Parathyroid adenoma (tissue), 2 donors: ENCODE measurements around the gene CEL.

ENCODE experiments used
- H2AFZ ChIP-seq: fragments of 300-600 bp; sonication (generic); one replicate; pipeline ENCODE4 v1.7.0; 2017; ENCODE audit warnings: antibody characterized with exemption, mild to moderate bottlenecking
- H3K27ac ChIP-seq: fragments of 300-600 bp; sonication (generic); one replicate; pipeline ENCODE4 v1.7.0; 2017
- H3K27me3 ChIP-seq: fragments of 300-600 bp; sonication (generic); one replicate; pipeline ENCODE4 v1.7.0; 2017; ENCODE audit warnings: low read length; ENCODE audit not compliant: control insufficient read depth, insufficient read depth
- H3K36me3 ChIP-seq: fragments of 300-600 bp; sonication (generic); one replicate; pipeline ENCODE4 v1.7.0; 2017; ENCODE audit warnings: low read length; ENCODE audit not compliant: control insufficient read depth, insufficient read depth
- H3K4me1 ChIP-seq: fragments of 300-600 bp; sonication (generic); one replicate; pipeline ENCODE4 v1.7.0; 2017; ENCODE audit warnings: control low read depth
- H3K4me2 ChIP-seq: fragments of 300-600 bp; sonication (generic); one replicate; pipeline ENCODE4 v1.7.0; 2017; ENCODE audit warnings: low read length
- H3K4me3 ChIP-seq: fragments of 300-600 bp; sonication (generic); one replicate; pipeline ENCODE4 v1.7.0; 2017; ENCODE audit warnings: low read depth, low read length
- H3K79me2 ChIP-seq: fragments of 300-600 bp; sonication (generic); one replicate; pipeline ENCODE4 v1.7.0; 2017; ENCODE audit warnings: control low read depth
- H3K9ac ChIP-seq: fragments of 300-600 bp; sonication (generic); one replicate; pipeline ENCODE4 v1.7.0; 2017; ENCODE audit warnings: mild to moderate bottlenecking
- H3K9me3 ChIP-seq: fragments of 300-600 bp; sonication (generic); one replicate; pipeline ENCODE4 v1.7.0; 2017; ENCODE audit warnings: low read length; ENCODE audit not compliant: control insufficient read depth
- TF ChIP-seq, protein P1 (sequence below): fragments of 300-600 bp; sonication (generic); IDR thresholded peaks from one replicate; pipeline ENCODE4 v1.7.0; 2017; ENCODE audit warnings: antibody characterized with exemption, mild to moderate bottlenecking
- donor health status: primary hyperparathyroidism.

CEL gene

GRCh38 chr9:133113163-133113948, 51.6 kb downstream of the CEL start:
- Histone ChIP-seq H3K27ac (peak overlapping the region; percentile 77), H3K27me3 (no peaks in the 10 kb centered on the region), H3K79me2 (peaks cover 24% of the 10 kb centered on the region), H3K9ac (no peak overlapping the region), H3K4me3 (no peak overlapping the region), H3K4me2 (peak overlapping the region; percentile 6), H3K4me1 (peaks cover 19% of the 10 kb centered on the region), H3K9me3 (no peaks in the 10 kb centered on the region), H3K36me3 (no peaks in the 10 kb centered on the region), H2AFZ (no peak overlapping the region)
- TF ChIP-seq, protein P1, sequence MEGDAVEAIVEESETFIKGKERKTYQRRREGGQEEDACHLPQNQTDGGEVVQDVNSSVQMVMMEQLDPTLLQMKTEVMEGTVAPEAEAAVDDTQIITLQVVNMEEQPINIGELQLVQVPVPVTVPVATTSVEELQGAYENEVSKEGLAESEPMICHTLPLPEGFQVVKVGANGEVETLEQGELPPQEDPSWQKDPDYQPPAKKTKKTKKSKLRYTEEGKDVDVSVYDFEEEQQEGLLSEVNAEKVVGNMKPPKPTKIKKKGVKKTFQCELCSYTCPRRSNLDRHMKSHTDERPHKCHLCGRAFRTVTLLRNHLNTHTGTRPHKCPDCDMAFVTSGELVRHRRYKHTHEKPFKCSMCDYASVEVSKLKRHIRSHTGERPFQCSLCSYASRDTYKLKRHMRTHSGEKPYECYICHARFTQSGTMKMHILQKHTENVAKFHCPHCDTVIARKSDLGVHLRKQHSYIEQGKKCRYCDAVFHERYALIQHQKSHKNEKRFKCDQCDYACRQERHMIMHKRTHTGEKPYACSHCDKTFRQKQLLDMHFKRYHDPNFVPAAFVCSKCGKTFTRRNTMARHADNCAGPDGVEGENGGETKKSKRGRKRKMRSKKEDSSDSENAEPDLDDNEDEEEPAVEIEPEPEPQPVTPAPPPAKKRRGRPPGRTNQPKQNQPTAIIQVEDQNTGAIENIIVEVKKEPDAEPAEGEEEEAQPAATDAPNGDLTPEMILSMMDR: no peak

- no peaks in the 10 kb centered on the region for H3K9me3 ChIP-seq
- H3K36me3 ChIP-seq: no peaks in the 10 kb centered on the region
- H3K79me2 ChIP-seq: peaks cover 29% of the 10 kb centered on the region
- peaks cover 22% of the 10 kb centered on the region for H3K4me1 ChIP-seq
- H3K4me3 ChIP-seq: no peak overlapping the region
- H2AFZ ChIP-seq: peak overlapping the region; percentile 38
- peak overlapping the region; percentile 77 for H3K27ac ChIP-seq
- TF ChIP-seq, protein P1: no peak
- no peak overlapping the region for H3K9ac ChIP-seq
- no peaks in the 10 kb centered on the region for H3K27me3 ChIP-seq
- H3K4me2 ChIP-seq: peak overlapping the region; percentile 23
Observed at GRCh38 chr9:133113949-133114885, 52.4 kb downstream of the CEL start.

DNA sequence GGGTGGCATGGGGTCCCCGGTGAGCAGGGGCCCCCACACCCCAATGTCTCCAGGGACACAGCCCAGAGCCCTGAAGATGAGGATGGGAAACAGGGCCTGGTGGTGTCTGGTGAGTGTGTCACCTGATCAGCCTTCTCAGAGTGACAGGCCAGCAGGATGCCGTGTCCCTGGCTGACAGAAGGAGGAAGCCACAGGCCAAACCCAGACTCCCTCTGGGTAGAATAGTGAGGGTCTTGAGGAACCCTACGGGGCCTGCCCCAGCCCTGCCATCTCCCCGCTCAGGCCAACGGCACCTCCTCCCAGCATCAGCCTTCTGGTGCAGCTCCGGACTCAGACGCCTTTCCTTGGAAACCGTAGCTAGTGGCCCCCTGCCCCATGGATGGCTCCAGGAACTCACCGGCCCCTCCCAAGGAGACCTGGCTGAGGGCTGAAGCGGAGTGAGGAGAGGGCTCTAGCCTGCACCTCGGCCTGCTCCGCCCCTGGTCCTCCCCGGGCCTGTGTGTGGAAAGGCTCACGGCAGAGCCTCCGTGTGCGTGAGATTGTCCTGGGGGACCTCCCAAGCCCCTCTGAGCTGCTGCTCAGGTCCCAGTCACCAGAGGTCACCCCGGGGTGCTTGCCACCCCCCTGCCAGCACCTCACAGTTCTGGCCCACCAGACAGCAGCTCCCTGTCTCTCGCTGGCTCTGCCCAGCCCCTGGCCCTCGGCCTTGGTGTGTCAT, 53.3 kb downstream of the CEL start:
- no peak overlapping the region for H3K4me2 ChIP-seq
- no peaks in the 10 kb centered on the region for H3K27me3 ChIP-seq
- H3K4me3 ChIP-seq: no peak overlapping the region
- no peak overlapping the region for H3K9ac ChIP-seq
- TF ChIP-seq, protein P1: no peak
- H3K79me2 ChIP-seq: peaks cover 29% of the 10 kb centered on the region
- peaks cover 27% of the 10 kb centered on the region for H3K4me1 ChIP-seq
- H2AFZ ChIP-seq: no peak overlapping the region
- H3K36me3 ChIP-seq: no peaks in the 10 kb centered on the region
- peak overlapping the region; percentile 77 for H3K27ac ChIP-seq
- no peaks in the 10 kb centered on the region for H3K9me3 ChIP-seq

DNA sequence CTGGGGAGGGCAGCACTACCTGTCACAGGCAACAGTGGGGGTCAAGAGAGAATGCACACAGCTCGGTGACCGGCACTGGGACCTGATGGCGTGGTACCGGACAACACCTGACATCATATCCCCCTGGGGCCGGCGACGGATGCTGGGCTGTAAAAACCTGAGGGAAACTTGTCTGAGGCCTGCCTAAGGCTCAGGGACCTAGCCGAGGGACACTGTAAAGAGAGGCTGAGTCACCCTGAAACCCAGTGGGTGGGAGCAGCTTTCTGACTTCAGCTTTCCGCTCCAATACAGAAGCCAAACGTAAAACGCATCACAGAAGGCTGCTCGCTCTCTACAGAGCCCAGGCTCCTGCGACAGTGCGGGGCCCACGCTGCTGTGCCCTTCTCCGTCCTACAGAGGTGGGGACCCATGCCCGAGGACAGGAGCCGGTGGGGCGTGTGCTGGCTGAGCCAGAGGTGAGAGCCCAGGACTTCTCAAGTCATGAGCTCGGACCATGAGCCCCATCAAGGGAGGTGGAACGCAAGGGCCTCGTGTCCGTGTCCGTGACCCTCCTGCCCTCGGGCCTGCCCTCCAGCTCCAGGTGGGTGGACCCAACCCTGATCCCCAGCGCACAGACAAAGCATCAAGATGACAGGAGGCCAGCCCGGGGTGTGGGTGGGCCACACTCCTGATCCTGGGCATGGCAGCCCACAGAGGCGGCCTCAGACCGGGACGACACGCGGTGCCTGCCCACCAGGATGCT, 54.0 kb downstream of the CEL start:
- H3K9ac ChIP-seq: no peak overlapping the region
- H3K4me1 ChIP-seq: peaks cover 27% of the 10 kb centered on the region
- TF ChIP-seq, protein P1: no peak
- H3K36me3 ChIP-seq: no peaks in the 10 kb centered on the region
- H3K9me3 ChIP-seq: no peaks in the 10 kb centered on the region
- H3K27me3 ChIP-seq: no peaks in the 10 kb centered on the region
- no peak overlapping the region for H3K4me3 ChIP-seq
- H3K79me2 ChIP-seq: peaks cover 29% of the 10 kb centered on the region
- H2AFZ ChIP-seq: no peak overlapping the region
- no peak overlapping the region for H3K4me2 ChIP-seq
- no peak overlapping the region for H3K27ac ChIP-seq
